ENCODE measurements around the gene CHST4.

- peak; percentile 69 for TF ChIP-seq CTCF (conservative IDR thresholded peaks at IDR 0.05; ENCODE audit: low read length)
- TF ChIP-seq EZH2phosphoT487 (IDR thresholded peaks at IDR 0.05; ENCODE audit: borderline replicate concordance) = no peak
These were observed 11.4 kb downstream of the CHST4 start for GRCh38 chr16:71537643-71538042.

Data from Loucy (cell line).